ENCODE results near the gene IL18RAP. TPM values are rescaled to one million over a fixed set of nuclear protein-coding genes. Genes with fewer than 3 reads are reported as not detected.

The IL18RAP gene
- total and polyA plus RNA-seq, 2 donors (not counting 1 experiment from before 2014, with no cell fraction given), result 0.22 to 1.4 TPM

DNA sequence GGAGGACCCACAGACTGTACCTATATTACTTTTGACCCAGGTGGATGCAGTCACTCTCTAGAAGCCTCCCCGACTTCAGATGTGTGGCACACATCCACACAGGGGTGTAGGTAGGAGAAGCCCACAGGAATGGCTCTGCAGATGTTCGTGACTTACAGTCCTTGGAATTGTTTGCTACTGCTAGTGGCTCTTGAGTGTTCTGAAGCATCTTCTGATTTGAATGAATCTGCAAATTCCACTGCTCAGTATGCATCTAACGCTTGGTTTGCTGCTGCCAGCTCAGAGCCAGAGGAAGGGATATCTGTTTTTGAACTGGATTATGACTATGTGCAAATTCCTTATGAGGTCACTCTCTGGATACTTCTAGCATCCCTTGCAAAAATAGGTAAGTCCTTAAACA, 50.7 kb downstream of the IL18RAP start:
- DNase-seq, result no peak
- POLR2A ChIA-PET, result no interaction called here
- no peak overlapping the region for H2AFZ ChIP-seq (ENCODE audit: insufficient read depth, low read depth, low read length, poor library complexity, severe bottlenecking)
- H3K4me3 Mint-ChIP-seq, result no peak overlapping the region
- WGBS (ENCODE audit: insufficient coverage), result 71% methylated on average over 3 of the region's 3 CpGs
- peaks cover 0 to 5% (median 2%) of the 10 kb centered on the region in 3 donors for H3K9me3 ChIP-seq (ENCODE audit: control extremely low read depth in 1 of 3, control insufficient read depth in 2 of 3, insufficient read depth in 1 of 3, low read length in 2 of 3)
- H3K4me3 ChIP-seq (ENCODE audit: control extremely low read depth in 1 of 5, extremely low read depth in 1 of 5, insufficient read depth in 1 of 5, low read depth in 2 of 5, low read length in 4 of 5), result no peak overlapping the region
- H3K4me2 ChIP-seq (replicated peaks; ENCODE audit: low read depth, low read length, poor library complexity, severe bottlenecking), result no peak overlapping the region
- peaks cover 3% of the 10 kb centered on the region for H3K9me3 Mint-ChIP-seq (ENCODE audit: insufficient read depth)
- no peak for ATAC-seq (ENCODE audit: low read depth)
- H3K36me3 ChIP-seq (replicated peaks in 1 of 2; ENCODE audit: control extremely low read depth in 1 of 2, control insufficient read depth in 1 of 2, extremely low read depth in 1 of 2, insufficient read depth in 2 of 2, low read length in 1 of 2), result no peaks in the 10 kb centered on the region
- H4K20me1 ChIP-seq (ENCODE audit: control insufficient read depth, insufficient read depth, low read length, poor library complexity, severe bottlenecking), result no peaks in the 10 kb centered on the region
- peaks cover 31% of the 10 kb centered on the region for H3K27me3 Mint-ChIP-seq
- H3K4me1 Mint-ChIP-seq, result no peaks in the 10 kb centered on the region
- intact Hi-C loops (cut with micrococcal nuclease), result loop anchor here (1.0 to 5.0 kb wide), 3 partner anchors 143 to 334 kb away; no protein-coding TSS in a partner anchor
- no peak overlapping the region for H3K27ac ChIP-seq (ENCODE audit: low read length in 2 of 2)
- no peaks in the 10 kb centered on the region for H3K79me2 ChIP-seq (ENCODE audit: control insufficient read depth, insufficient read depth, low read length)
- no peaks in the 10 kb centered on the region for H3K4me1 ChIP-seq (ENCODE audit: control insufficient read depth in 2 of 2, insufficient read depth in 2 of 2, low read length in 2 of 2)
- peaks cover 0 to 14% (median 3%) of the 10 kb centered on the region in 4 experiments for H3K27me3 ChIP-seq (replicated peaks in 1 of 4; ENCODE audit: control extremely low read depth in 1 of 4, control insufficient read depth in 3 of 4, insufficient read depth in 4 of 4, low read length in 3 of 4)
- no peak overlapping the region for H3K9ac ChIP-seq (ENCODE audit: low read length)
- CTCF ChIA-PET, result interaction anchor here (0.6 to 5.2 kb wide), 17 partner anchors 10 to 232 kb away, joined by 3 to 43 read pairs (median 4); no protein-coding TSS in a partner anchor
- H3K27ac Mint-ChIP-seq, result no peak overlapping the region
- TF ChIP-seq CTCF (IDR thresholded peaks at IDR 0.05), result no peak
- no peak for TF ChIP-seq EZH2 (IDR thresholded peaks at IDR 0.05; ENCODE audit: borderline replicate concordance, insufficient read depth, low read depth, low read length, poor library complexity, severe bottlenecking)

DNA sequence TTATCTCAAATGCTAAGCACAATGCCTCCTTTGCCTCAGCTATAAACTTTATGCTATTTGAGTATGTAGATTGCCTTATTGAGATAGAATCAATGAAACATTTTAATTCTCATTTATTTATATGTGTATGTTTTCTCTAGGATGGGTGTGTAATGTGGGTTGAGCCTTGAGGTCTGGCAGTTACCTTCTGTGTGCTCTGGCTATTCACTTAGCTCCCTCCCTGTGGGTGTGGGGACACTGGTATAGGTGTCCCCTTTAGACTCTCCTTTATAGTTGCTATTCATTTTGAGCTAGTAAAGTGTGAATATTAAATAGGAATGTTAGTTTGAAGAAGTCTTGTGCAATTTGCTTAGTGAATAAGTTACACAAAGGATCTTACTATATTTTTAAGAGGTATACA, 51.8 kb downstream of the IL18RAP start:
- Histone ChIP-seq H3K9me3 (ENCODE audit: control extremely low read depth in 1 of 3, control insufficient read depth in 2 of 3, insufficient read depth in 1 of 3, low read length in 2 of 3) (peaks cover 0 to 9% (median 3%) of the 10 kb centered on the region in 3 donors), H3K4me2 (replicated peaks; ENCODE audit: low read depth, low read length, poor library complexity, severe bottlenecking) (no peak overlapping the region), H4K20me1 (ENCODE audit: control insufficient read depth, insufficient read depth, low read length, poor library complexity, severe bottlenecking) (no peaks in the 10 kb centered on the region), H3K4me3 (ENCODE audit: control extremely low read depth in 1 of 5, extremely low read depth in 1 of 5, insufficient read depth in 1 of 5, low read depth in 2 of 5, low read length in 4 of 5) (no peak overlapping the region), H3K4me1 (ENCODE audit: control insufficient read depth in 2 of 2, insufficient read depth in 2 of 2, low read length in 2 of 2) (no peaks in the 10 kb centered on the region), H3K27ac (ENCODE audit: low read length in 2 of 2) (no peak overlapping the region), H2AFZ (ENCODE audit: insufficient read depth, low read depth, low read length, poor library complexity, severe bottlenecking) (no peak overlapping the region), H3K27me3 (replicated peaks in 1 of 4; ENCODE audit: control extremely low read depth in 1 of 4, control insufficient read depth in 3 of 4, insufficient read depth in 4 of 4, low read length in 3 of 4) (peaks cover 0 to 14% (median 3%) of the 10 kb centered on the region in 4 experiments), H3K79me2 (ENCODE audit: control insufficient read depth, insufficient read depth, low read length) (no peaks in the 10 kb centered on the region), H3K36me3 (replicated peaks in 1 of 2; ENCODE audit: control extremely low read depth in 1 of 2, control insufficient read depth in 1 of 2, extremely low read depth in 1 of 2, insufficient read depth in 2 of 2, low read length in 1 of 2) (no peaks in the 10 kb centered on the region), H3K9ac (ENCODE audit: low read length) (no peak overlapping the region)
- intact Hi-C loops (cut with micrococcal nuclease), result loop anchor here (5.0 kb wide), 1 partner anchor 333 kb away; no protein-coding TSS in a partner anchor
- Mint-ChIP-seq H3K9me3 (ENCODE audit: insufficient read depth) (no peaks in the 10 kb centered on the region), H3K4me3 (no peak overlapping the region), H3K4me1 (no peaks in the 10 kb centered on the region), H3K27ac (no peak overlapping the region), H3K27me3 (peaks cover 29% of the 10 kb centered on the region)
- ChIA-PET POLR2A (no interaction called here), CTCF (interaction anchor here (1.2 to 5.2 kb wide), 7 partner anchors 9 to 229 kb away, joined by 3 to 43 read pairs (median 6); no protein-coding TSS in a partner anchor)
- TF ChIP-seq EZH2 (IDR thresholded peaks at IDR 0.05; ENCODE audit: borderline replicate concordance, insufficient read depth, low read depth, low read length, poor library complexity, severe bottlenecking) (no peak), CTCF (IDR thresholded peaks at IDR 0.05) (no peak)
- ATAC-seq (ENCODE audit: low read depth), result no peak
- DNase-seq, result no peak

Measured in B cell (primary cell).